Stimulated activated CD4-positive, alpha-beta T cell treated with anti-CD3 and anti-CD28 coated beads, Interleukin-4, amount 100 ng/mL, for 48 hours (primary cell): ENCODE results near the gene YIPF1.
"Not testable (repeated sequence)": the region's sequence is repeated elsewhere in the genome, so short reads cannot be mapped to it uniquely, and the experiment has no call there.

Source experiments
- DNase-seq, 2 donors: peaks; one replicate each; pipeline ENCODE4 v3.0.0-alpha.2; 2020; ENCODE audit warnings: low read depth in 2 of 2

The YIPF1 gene

DNA sequence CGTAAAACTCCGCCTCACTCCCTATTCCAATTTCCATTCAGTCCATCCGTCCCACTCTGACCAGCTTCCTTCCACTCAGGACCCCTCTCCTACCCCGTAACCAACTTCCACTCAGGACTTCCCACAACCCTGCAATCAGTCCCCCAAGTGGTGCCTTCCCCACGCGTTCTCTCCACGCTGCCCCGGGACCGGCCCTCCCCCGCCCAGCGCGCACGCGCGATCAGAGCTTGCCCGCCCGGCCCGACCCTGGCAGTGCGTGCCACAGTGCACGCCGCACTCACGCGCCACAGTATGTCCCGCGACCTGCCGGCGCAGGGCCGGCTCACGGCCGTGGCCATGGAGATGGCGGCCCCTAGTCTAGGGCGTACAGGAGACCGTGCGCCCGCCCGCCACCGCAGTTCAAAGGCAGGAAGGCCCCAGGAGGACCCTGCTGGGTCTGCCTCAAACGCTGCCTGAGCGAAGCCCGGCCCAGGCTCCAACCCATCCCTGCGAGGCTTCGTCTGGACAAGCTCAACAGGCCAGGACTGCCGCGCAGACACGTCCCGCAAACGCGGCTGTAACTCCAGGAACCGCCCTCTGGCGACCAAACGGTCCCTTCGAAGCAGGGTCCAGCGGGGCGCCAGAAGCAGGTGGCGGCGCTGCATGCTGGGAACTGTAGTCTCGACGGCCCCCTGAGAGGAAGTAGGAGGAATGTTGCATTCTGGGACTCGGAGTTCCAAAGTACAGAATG lies 51.5 kb downstream of the YIPF1 start, which contains the start of gene NDC1:
Gene NDC1, minus strand, starts transcription at position 373 of the 730 bp plus-strand sequence. Its CDS starts 35 bp downstream, at position 338.
- DNase-seq: peak; percentile 76 to 82

DNA sequence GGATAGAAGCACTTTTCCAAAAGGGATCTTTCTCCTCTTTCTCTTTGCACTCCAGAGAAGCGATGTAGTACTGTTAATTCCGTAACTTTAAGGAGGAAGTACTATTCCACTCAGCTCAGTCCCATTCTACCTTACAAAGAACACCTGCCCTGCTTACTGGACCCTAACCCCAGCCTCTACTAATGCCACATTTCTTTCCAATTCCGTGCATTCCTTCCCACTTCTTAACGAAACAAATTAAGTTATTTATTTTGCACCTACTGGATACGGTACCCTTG lies 52.0 kb downstream of the YIPF1 start:
- no peak for DNase-seq

- no peak for DNase-seq
These were observed 54.1 kb downstream of the YIPF1 start for GRCh38 chr1:53835491-53835890.

GRCh38 chr1:53834776-53835175 lies 54.8 kb downstream of the YIPF1 start:
- no peak for DNase-seq

- DNase-seq: no peak
These were observed 56.2 kb downstream of the YIPF1 start for GRCh38 chr1:53833393-53833792.

GRCh38 chr1:53826367-53826766 lies 63.2 kb downstream of the YIPF1 start:
- DNase-seq: no peak

DNA sequence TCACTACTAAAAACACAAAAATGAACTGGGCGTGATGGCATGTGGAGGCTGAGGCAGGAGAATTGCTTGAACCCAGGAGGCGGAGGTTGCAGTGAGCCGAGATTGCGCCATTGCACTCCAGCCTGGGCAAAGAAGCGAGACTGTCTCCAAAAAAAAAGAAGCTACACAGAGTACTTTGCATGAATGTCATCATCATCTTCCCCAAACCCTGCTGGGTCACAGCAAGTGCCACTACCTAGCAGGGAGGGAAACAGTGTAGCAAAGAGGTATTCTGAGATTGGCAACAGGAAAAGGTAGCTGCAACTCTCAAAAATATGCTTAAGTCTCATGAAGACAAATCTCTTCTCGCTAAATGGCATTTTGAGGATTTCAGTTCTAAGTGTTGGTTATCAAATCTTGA lies 64.3 kb downstream of the YIPF1 start:
- no peak for DNase-seq

DNA sequence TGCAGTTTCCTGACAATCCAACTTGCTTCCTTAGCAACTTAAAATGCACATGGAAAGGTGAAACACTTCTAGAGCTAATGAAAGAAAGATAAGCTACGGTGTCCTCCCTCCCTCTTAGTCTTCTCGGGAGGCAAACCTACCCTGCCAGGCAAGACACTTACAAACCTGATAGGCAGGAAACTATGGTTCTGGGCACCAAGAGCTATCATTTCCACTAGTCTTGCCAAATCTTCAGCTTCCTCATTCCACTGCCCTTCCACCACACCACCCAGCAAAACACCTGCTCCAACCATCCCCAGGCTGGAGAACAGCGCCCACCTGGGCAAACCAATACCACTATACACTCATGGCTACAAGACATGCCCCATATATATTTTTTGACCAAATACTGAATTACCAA lies 66.7 kb downstream of the YIPF1 start:
- no peak for DNase-seq

DNA sequence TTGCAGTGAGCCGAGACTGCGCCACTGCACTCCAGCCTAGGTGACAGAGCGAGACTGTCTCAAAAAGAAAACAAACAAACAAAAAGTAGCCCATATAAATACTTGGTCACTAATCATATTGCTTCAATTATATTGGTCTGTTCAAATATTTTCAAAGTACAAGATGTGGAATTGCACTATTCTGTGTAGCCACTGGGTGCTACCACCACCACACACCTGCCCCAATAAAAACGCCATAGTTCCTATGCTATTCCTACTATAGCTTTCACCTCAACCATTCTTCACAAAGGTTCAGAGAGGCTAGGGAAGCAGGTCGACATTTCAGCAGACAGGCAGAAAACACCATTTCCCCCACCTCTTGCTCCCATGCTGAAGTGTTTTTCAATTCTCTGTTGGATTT lies 68.2 kb downstream of the YIPF1 start:
- no peak for DNase-seq

- DNase-seq: no peak
These were observed 70.2 kb downstream of the YIPF1 start for GRCh38 chr1:53819387-53819786.

GRCh38 chr1:53816584-53816983 lies 73.0 kb downstream of the YIPF1 start:
- DNase-seq: not testable (repeated sequence)

DNA sequence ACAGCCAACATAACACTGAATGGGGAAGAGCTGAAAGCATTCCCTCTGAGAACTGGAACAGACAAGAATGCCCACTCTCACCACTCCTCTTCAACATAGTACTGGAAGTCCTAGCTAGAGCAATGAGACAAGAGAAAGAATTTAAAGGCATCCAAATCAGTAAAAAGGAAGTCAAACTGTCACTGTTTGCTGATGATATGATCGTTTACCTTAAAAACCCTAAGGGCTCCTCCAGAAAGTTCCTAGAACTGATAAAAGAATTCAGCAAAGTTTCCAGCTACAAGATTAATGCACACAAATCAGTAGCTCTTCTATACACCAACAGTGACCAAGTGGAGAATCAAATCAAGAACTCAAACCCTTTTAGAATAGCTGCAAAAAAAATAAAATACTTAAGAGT lies 74.1 kb downstream of the YIPF1 start:
- DNase-seq: not testable (repeated sequence)

DNA sequence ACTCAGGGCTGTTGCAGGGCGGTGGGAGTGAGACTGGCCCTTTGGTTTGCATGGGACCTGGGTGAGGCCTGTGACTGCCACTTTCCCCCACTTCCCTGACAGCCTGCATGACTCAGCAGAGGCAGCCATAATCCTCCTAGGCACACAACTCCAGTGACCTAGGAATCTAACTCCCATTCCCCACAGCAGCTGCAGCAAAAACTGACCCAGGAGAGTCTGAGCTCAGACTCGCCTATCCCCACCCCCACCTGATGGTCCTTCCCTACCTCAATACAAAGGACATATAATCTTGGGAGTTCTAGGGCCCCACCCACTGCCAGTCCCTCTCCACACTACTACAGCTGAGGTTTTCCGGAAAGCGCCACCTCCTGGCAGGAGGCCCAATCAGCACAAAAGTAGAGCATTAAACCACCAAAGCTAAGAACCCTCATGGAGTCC lies 78.2 kb downstream of the YIPF1 start:
- peak; percentile 4 to 15 for DNase-seq

- DNase-seq: no peak
These were observed 79.1 kb downstream of the YIPF1 start for GRCh38 chr1:53810497-53810896.

GRCh38 chr1:53810007-53810406 lies 79.6 kb downstream of the YIPF1 start:
- DNase-seq: no peak

- DNase-seq: no peak
These were observed 81.7 kb downstream of the YIPF1 start for GRCh38 chr1:53807916-53808315.

GRCh38 chr1:53804791-53805505 lies 84.6 kb downstream of the YIPF1 start:
- DNase-seq: no peak

- no peak for DNase-seq
These were observed 85.4 kb downstream of the YIPF1 start for GRCh38 chr1:53804181-53804580.
